ENCODE results near the gene AXL.

AXL gene

DNA sequence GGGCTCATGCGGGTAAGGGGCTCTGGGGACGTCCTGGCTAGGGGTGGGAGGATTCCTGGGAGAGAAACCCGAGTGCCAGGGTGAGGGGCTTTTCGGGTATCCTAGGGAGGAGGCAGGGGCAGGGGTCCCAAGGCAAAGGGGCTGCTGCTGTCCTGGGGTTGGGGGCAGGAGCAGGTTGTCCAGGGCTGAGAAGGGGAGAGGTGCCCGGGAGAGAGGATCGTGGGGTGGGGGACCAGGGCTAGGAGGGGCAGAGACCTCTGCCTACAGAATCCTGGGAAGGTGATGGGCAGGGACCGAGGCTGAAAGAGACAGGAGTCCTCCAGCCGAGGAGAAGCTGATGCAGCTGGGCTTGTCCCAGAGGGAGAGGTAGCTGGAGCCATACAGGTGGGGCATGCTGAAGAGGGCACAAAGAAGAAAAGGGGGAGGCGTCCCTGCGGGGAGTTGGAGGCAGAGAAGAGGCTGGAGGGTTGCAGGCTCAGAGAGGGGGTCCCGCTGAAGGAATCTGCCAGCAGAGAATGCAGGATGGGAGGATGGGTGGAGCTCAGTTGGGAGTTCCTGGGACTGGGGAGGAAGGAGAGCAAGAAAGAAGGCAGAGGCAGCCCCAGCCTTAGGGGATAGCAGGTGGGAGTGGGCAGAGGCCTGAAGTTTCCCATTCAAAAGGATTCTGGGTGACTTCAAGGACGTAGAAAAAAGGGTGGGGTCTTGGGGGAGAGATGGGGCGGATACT lies 25.4 kb upstream of the AXL start:
- Histone ChIP-seq H3K4me3 (ENCODE audit: low read length, poor library complexity, severe bottlenecking) (no peak overlapping the region), H3K79me2 (ENCODE audit: insufficient read depth, low read length) (no peaks in the 10 kb centered on the region), H2AFZ (ENCODE audit: low read length) (peak overlapping the region; percentile 67; the same call in 1 of the 2 replicates), H3K9me2 (replicated peaks; ENCODE audit: low read depth, low read length) (no peaks in the 10 kb centered on the region), H3K4me2 (ENCODE audit: low read depth, low read length, poor library complexity, severe bottlenecking) (peak overlapping the region; percentile 37), H3K36me3 (ENCODE audit: insufficient read depth, low read length) (no peaks in the 10 kb centered on the region), H3K9me3 (ENCODE audit: insufficient read depth, low read depth, low read length) (no peaks in the 10 kb centered on the region), H3F3A (ENCODE audit: low read depth) (no peaks in the 10 kb centered on the region), H3K9ac (ENCODE audit: low read depth, low read length, poor library complexity, severe bottlenecking) (no peak overlapping the region), H3K4me1 (ENCODE audit: insufficient read depth, low read length, poor library complexity, severe bottlenecking) (peaks cover 11% of the 10 kb centered on the region), H3K27me3 (ENCODE audit: insufficient read depth, low read length, poor library complexity, severe bottlenecking) (peaks cover 17% of the 10 kb centered on the region), H4K20me1 (ENCODE audit: insufficient read depth, low read length, poor library complexity, severe bottlenecking) (no peaks in the 10 kb centered on the region)
- no peak for TF ChIP-seq EZH2phosphoT487 (IDR thresholded peaks at IDR 0.05; ENCODE audit: borderline replicate concordance)
- TF ChIP-seq, protein P1, sequence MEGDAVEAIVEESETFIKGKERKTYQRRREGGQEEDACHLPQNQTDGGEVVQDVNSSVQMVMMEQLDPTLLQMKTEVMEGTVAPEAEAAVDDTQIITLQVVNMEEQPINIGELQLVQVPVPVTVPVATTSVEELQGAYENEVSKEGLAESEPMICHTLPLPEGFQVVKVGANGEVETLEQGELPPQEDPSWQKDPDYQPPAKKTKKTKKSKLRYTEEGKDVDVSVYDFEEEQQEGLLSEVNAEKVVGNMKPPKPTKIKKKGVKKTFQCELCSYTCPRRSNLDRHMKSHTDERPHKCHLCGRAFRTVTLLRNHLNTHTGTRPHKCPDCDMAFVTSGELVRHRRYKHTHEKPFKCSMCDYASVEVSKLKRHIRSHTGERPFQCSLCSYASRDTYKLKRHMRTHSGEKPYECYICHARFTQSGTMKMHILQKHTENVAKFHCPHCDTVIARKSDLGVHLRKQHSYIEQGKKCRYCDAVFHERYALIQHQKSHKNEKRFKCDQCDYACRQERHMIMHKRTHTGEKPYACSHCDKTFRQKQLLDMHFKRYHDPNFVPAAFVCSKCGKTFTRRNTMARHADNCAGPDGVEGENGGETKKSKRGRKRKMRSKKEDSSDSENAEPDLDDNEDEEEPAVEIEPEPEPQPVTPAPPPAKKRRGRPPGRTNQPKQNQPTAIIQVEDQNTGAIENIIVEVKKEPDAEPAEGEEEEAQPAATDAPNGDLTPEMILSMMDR (conservative IDR thresholded peaks at IDR 0.05; ENCODE audit: low read length) = no peak

DNA sequence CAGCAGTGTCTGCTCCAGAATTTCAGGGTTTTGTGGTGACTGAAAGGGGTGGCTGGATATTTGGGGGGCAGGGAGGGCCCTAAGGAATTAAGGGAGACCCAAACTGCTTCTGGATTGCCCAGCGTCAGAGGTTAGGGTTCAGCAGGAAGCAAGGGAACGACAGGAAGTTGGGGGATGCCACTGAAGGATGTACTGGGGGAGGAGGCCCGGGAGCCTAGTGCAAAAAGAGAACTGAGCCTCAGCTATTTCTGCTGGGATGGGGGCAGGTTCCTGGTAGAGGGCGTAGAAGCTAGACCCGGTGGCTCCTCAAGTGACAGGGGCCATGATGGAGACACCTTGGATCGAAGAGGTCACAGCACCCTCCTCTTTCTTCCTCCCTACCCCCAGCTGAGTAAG lies 24.9 kb upstream of the AXL start:
- Histone ChIP-seq H3K4me1 (ENCODE audit: insufficient read depth, low read length, poor library complexity, severe bottlenecking) (peaks cover 11% of the 10 kb centered on the region), H3K79me2 (ENCODE audit: insufficient read depth, low read length) (no peaks in the 10 kb centered on the region), H3F3A (ENCODE audit: low read depth) (no peaks in the 10 kb centered on the region), H3K9me2 (replicated peaks; ENCODE audit: low read depth, low read length) (no peaks in the 10 kb centered on the region), H3K9me3 (ENCODE audit: insufficient read depth, low read depth, low read length) (no peaks in the 10 kb centered on the region), H2AFZ (ENCODE audit: low read length) (peak overlapping the region; percentile 15; the same call in 1 of the 2 replicates), H3K36me3 (ENCODE audit: insufficient read depth, low read length) (no peaks in the 10 kb centered on the region), H3K27me3 (ENCODE audit: insufficient read depth, low read length, poor library complexity, severe bottlenecking) (peaks cover 17% of the 10 kb centered on the region), H3K4me2 (ENCODE audit: low read depth, low read length, poor library complexity, severe bottlenecking) (no peak overlapping the region), H4K20me1 (ENCODE audit: insufficient read depth, low read length, poor library complexity, severe bottlenecking) (no peaks in the 10 kb centered on the region), H3K9ac (ENCODE audit: low read depth, low read length, poor library complexity, severe bottlenecking) (no peak overlapping the region), H3K4me3 (ENCODE audit: low read length, poor library complexity, severe bottlenecking) (no peak overlapping the region)
- no peak for TF ChIP-seq EZH2phosphoT487 (IDR thresholded peaks at IDR 0.05; ENCODE audit: borderline replicate concordance)
- TF ChIP-seq, protein P1 (conservative IDR thresholded peaks at IDR 0.05; ENCODE audit: low read length) = no peak

DNA sequence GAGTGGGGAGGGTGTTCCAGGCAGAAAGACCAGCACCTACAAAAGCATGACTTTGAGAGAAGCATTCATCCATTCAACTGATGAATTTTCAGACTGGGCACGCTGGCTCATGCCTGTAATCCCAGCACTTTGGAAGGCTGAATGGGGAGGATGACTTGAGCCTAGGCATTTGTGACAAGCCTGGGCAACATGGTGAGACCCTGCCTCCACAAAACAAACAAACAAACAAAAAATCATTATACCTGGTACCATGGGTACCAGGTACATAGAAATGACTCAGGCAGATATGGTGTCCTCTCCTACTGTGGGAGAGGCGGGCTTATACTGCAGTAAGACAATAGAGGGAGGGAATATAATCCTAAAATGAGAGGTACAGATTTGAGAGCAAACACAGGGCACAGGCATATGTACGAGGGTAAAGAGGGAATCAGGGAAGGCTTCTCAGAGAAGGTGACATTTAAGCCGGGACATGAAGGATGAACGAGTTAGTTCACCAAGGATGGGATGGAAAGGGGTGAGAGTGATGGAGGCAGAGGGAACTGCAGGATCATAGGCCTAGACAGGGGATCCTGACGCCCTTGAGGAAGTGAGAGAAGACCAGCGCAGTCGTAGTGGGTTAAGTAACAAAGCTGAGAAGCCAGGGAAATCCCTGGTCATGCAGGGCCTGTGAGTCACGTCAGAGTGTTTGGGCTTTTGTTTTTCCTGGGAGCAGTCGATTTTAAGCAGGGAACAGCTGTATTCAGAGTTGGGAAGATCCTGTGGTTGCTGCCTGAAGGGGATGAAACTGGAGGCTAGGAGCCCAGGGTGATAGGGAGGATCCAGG lies 23.1 kb upstream of the AXL start:
- H3K4me1 ChIP-seq (ENCODE audit: insufficient read depth, low read length, poor library complexity, severe bottlenecking) = peaks cover 11% of the 10 kb centered on the region
- H2AFZ ChIP-seq (ENCODE audit: low read length) = no peak overlapping the region
- H3K9me2 ChIP-seq (replicated peaks; ENCODE audit: low read depth, low read length) = no peaks in the 10 kb centered on the region
- TF ChIP-seq EZH2phosphoT487 (IDR thresholded peaks at IDR 0.05; ENCODE audit: borderline replicate concordance) = no peak
- TF ChIP-seq, protein P1 (conservative IDR thresholded peaks at IDR 0.05; ENCODE audit: low read length) = no peak
- H3K9ac ChIP-seq (ENCODE audit: low read depth, low read length, poor library complexity, severe bottlenecking) = no peak overlapping the region
- H3K9me3 ChIP-seq (ENCODE audit: insufficient read depth, low read depth, low read length) = no peaks in the 10 kb centered on the region
- H3F3A ChIP-seq (ENCODE audit: low read depth) = no peaks in the 10 kb centered on the region
- H3K4me2 ChIP-seq (ENCODE audit: low read depth, low read length, poor library complexity, severe bottlenecking) = no peak overlapping the region
- no peak overlapping the region for H3K4me3 ChIP-seq (ENCODE audit: low read length, poor library complexity, severe bottlenecking)
- no peaks in the 10 kb centered on the region for H3K36me3 ChIP-seq (ENCODE audit: insufficient read depth, low read length)
- no peaks in the 10 kb centered on the region for H4K20me1 ChIP-seq (ENCODE audit: insufficient read depth, low read length, poor library complexity, severe bottlenecking)
- H3K79me2 ChIP-seq (ENCODE audit: insufficient read depth, low read length) = no peaks in the 10 kb centered on the region
- peaks cover 17% of the 10 kb centered on the region for H3K27me3 ChIP-seq (ENCODE audit: insufficient read depth, low read length, poor library complexity, severe bottlenecking)

Measured in Loucy (cell line).